ENCODE measurements around the gene GRIN3A.
"Not testable (repeated sequence)": the region's sequence is repeated elsewhere in the genome, so short reads cannot be mapped to it uniquely, and the experiment has no call there.

Gene GRIN3A

DNA sequence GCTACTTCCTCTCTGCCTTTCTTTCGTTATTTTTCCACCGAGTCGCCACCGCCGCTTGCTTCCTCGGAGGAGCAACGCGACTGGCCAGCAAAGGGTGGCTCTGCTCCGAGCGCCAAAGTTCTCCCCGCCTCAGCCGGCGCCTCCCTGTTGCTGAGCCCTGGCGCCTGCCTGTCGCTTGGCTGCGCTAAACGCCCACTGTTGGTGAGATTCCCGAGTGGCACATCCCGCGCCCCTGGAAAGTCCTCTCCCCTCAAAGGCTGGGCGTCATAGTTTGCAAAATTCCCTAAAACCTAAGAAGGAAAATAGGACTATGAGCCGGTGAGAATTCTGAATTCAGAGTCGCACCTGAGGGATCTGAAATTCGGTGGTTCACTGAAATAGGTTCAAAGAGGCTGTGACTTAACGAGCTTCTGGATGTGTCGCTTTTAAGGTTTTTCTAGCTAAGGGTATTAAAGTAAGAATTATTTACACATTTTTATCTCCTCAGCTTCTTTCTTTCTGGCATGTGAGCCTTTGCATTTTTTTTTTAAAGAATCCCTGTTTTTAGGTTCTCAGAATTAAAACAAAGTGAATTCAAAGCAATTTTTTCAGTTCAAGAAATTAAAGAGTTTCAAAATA is at the start of gene GRIN3A:
GRIN3A (minus strand) TSS at position 82 of the 618 bp plus-strand sequence. CDS start 668 bp downstream, outside the sequence.
- DNase-seq (ENCODE audit: low read depth in 3 of 3), result no peak

DNA sequence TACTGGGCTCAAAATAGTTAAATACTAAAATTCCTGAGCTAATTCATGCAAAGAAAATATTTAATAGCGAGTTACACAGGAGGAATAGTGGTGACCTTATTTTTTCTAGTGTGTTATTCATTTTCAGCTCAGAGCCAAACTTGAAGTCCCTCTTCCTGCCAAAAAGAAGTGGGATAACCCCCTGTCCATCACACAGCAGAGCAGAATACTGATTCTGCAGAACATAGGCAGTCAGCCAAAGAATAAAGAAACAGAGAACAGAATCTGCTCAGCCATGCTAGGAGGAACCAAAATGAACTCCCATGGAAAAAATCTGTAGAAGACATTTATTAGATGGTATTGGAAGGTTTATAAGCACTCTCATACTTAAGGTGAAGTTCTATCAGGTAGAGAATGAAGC is 49.4 kb upstream of the GRIN3A start:
- no peak for DNase-seq (ENCODE audit: low read depth in 3 of 3)

DNA sequence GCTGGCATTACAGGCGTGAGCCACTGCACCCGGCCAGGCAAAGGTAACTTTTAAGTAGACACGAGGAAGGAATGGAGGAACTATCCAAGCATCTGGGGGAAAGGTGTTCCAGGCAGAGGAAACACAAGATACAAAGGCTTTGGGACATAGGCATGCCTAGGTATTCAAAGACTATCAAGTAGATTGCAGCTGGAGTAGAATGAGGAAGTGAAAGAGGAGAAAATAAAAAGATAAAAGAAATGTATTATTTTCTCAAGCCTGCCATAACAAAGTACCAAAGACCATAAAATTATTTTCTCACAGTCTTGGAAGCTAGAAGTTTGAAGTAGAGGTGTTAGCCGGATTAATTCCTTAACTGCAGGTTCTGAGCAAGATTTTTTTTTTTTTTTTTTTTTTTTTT is 39.9 kb upstream of the GRIN3A start:
- DNase-seq (ENCODE audit: low read depth in 3 of 3), result no peak

DNA sequence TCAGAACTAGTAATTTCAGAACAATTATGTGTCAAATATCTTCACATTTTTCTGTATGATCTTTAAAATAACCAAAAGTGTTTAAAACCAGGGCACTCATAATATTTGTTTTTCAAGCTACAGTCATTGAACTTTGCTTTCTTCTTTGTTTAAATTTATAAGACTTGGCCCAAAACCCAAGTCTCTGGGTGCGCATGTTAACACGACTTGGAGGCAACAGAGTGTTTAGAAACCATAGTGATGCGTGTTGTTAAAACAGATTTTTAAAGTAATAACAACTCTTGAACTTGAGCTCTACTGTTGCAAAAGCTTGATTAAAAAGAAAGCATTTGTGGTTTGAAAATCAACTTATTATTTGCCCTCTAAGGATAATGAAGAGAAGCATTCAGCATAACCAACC is 26.0 kb upstream of the GRIN3A start:
- no peak for DNase-seq (ENCODE audit: low read depth in 3 of 3)

GRCh38 chr9:101758304-101758930 is 20.0 kb upstream of the GRIN3A start:
- DNase-seq (ENCODE audit: low read depth in 3 of 3), result no peak

GRCh38 chr9:101753716-101754115 is 15.3 kb upstream of the GRIN3A start:
- no peak for DNase-seq (ENCODE audit: low read depth in 3 of 3)

GRCh38 chr9:101751895-101752294 is 13.4 kb upstream of the GRIN3A start:
- no peak for DNase-seq (ENCODE audit: low read depth in 3 of 3)

GRCh38 chr9:101739311-101739710 is 864 bp upstream of the GRIN3A start:
- no peak for DNase-seq (ENCODE audit: low read depth in 3 of 3)

- no peak for DNase-seq (ENCODE audit: low read depth in 3 of 3)
Measured at GRCh38 chr9:101737705-101738565, 512 bp downstream of the GRIN3A start.

- DNase-seq (ENCODE audit: low read depth in 3 of 3), result no peak
Measured at GRCh38 chr9:101737165-101737704, 1.2 kb downstream of the GRIN3A start.

GRCh38 chr9:101736717-101737116 is 1.7 kb downstream of the GRIN3A start:
- DNase-seq (ENCODE audit: low read depth in 3 of 3), result no peak

- DNase-seq (ENCODE audit: low read depth in 3 of 3), result no peak
Measured at GRCh38 chr9:101731429-101731828, 7.0 kb downstream of the GRIN3A start.

GRCh38 chr9:101727612-101728524 is 10.6 kb downstream of the GRIN3A start:
- no peak for DNase-seq (ENCODE audit: low read depth in 3 of 3)

GRCh38 chr9:101724271-101724670 is 14.2 kb downstream of the GRIN3A start:
- not testable (repeated sequence) for DNase-seq (ENCODE audit: low read depth in 3 of 3)

GRCh38 chr9:101718192-101718591 is 20.3 kb downstream of the GRIN3A start:
- DNase-seq (ENCODE audit: low read depth in 3 of 3), result no peak

DNA sequence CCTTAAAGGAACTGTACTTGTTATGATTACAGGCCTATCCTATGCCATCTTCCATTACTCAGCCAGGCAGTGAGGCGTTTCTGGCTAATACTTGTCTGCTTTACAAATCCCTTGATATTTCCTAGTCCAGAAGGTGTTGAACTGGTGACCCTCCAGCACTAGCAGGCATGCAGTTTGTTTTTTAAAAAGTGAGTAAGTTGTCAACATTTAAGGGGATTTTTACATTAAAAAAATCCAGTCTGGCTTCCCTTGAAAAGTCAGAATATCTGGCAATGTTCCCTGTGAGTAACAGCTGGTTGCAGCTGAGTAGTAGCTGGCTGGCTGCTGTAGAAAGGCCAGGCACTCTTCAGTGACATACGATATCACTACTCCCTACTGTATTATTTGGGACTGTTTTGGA is 21.8 kb downstream of the GRIN3A start:
- DNase-seq (ENCODE audit: low read depth in 3 of 3), result no peak

DNA sequence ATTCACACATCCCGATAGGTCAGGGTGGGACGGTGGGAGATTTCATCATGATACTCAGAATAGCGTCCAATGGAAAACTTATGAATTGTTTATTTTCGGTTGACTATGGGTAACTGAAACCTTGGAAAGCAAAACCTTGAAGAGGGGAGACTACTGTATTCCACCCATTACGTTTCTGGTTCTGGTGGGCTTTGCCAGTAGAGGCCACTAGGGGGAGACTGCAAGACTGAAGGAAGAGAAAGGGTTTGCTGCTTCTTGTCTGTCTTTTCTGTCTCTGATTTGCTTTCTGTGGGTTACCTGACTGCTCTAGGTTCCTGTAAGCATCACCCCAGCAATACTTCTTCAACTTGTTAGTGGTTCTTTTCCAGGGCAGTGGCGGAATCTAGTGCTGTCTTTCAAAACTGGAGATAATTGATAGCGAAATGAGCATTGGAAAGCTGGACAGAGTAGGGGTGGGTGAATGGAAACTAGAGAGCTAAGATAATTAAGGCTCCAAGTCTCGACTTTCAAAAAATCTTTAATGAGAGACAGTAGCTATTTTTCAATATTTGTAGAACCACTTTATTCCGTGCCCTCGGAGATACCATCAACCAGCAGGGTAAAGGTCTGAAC is 27.0 kb downstream of the GRIN3A start:
- DNase-seq (ENCODE audit: low read depth in 3 of 3), result no peak

DNA sequence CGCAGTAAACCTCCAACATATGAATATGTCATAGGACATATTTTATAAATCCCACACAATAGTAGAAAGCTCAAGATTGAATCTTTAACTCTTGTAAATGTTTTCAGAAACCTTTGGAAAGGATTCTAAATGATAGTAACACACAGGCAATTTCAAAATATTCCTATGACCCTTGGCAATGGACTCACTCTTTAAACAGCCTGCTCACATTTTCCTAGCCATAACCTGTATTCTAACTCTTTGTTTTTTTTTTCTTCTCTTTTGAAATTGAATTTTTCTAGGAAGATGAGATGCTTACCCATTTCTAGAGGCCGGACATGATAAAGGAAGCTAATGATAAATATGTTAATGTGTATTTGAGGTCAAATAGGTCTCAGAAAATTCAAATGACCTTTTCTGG is 29.6 kb downstream of the GRIN3A start:
- no peak for DNase-seq (ENCODE audit: low read depth in 3 of 3)

GRCh38 chr9:101707721-101708120 is 30.7 kb downstream of the GRIN3A start:
- DNase-seq (ENCODE audit: low read depth in 3 of 3), result no peak

DNA sequence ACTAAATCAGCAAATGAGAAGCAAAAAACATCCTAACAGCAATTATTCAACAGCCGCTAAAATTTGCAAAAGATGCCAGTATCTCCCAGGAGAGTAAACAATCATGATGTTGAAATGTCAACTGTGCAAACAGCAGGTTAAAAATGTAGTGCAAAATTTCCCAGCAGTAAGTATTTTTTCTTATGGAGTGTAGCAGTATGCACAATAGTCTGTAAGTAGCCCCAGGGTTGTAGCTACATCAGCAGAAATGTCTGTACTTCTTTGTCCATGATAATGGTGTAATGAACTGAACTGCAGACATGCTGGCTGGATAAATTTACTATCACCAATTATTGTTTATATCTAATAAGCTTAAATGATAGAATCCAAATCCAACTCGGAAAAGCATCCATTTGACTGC is 31.4 kb downstream of the GRIN3A start:
- DNase-seq (ENCODE audit: low read depth in 3 of 3), result no peak

GRCh38 chr9:101706261-101706798 is 32.1 kb downstream of the GRIN3A start:
- DNase-seq (ENCODE audit: low read depth in 3 of 3), result no peak

Data from stimulated activated CD4-positive, alpha-beta T cell treated with anti-CD3 and anti-CD28 coated beads, TNF-alpha, amount 100 ng/mL, for 4 hours (primary cell).